ENCODE measurements around the gene IRAK1BP1. TPM values are rescaled to one million over a fixed set of nuclear protein-coding genes. Genes with fewer than 3 reads are reported as not detected.

IRAK1BP1 gene
- total and polyA plus RNA-seq, 2 donors (not counting 1 experiment from before 2014, with no cell fraction given) = 2.3 to 3.0 TPM

GRCh38 chr6:78864957-78865356, 2.4 kb upstream of the IRAK1BP1 start:
- H3K27me3 ChIP-seq (replicated peaks in 1 of 4; ENCODE audit: control extremely low read depth in 1 of 4, control insufficient read depth in 3 of 4, insufficient read depth in 4 of 4, low read length in 3 of 4) = no peaks in the 10 kb centered on the region
- H3K4me3 ChIP-seq (ENCODE audit: control extremely low read depth in 1 of 5, extremely low read depth in 1 of 5, insufficient read depth in 1 of 5, low read depth in 2 of 5, low read length in 4 of 5) = no peak overlapping the region
- DNase-seq = no peak
- no peaks in the 10 kb centered on the region for H4K20me1 ChIP-seq (ENCODE audit: control insufficient read depth, insufficient read depth, low read length, poor library complexity, severe bottlenecking)
- intact Hi-C loops (cut with micrococcal nuclease) = loop anchor here (5.0 to 10.0 kb wide), 3 partner anchors 670 to 1240 kb away; partner anchors contain the start of genes BCKDHB, LCA5 and TTK
- no peaks in the 10 kb centered on the region for H3K36me3 ChIP-seq (replicated peaks in 1 of 2; ENCODE audit: control extremely low read depth in 1 of 2, control insufficient read depth in 1 of 2, extremely low read depth in 1 of 2, insufficient read depth in 2 of 2, low read length in 1 of 2)
- TF ChIP-seq EZH2 (IDR thresholded peaks at IDR 0.05; ENCODE audit: borderline replicate concordance, insufficient read depth, low read depth, low read length, poor library complexity, severe bottlenecking) (no peak), CTCF (IDR thresholded peaks at IDR 0.05) (no peak)
- no peaks in the 10 kb centered on the region for H3K79me2 ChIP-seq (ENCODE audit: control insufficient read depth, insufficient read depth, low read length)
- ChIA-PET POLR2A (no interaction called here), CTCF (no interaction called here)
- peaks cover 9 to 13% of the 10 kb centered on the region in 2 donors for H3K4me1 ChIP-seq (ENCODE audit: control insufficient read depth in 2 of 2, insufficient read depth in 2 of 2, low read length in 2 of 2)
- WGBS (ENCODE audit: insufficient coverage) = 100% methylated on average over 2 of the region's 5 CpGs
- no peak overlapping the region for H3K27ac ChIP-seq (ENCODE audit: low read length in 2 of 2)
- peaks cover 23% of the 10 kb centered on the region for H3K4me1 Mint-ChIP-seq
- H2AFZ ChIP-seq (ENCODE audit: insufficient read depth, low read depth, low read length, poor library complexity, severe bottlenecking) = no peak overlapping the region
- no peak for ATAC-seq (ENCODE audit: low read depth)
- no peak overlapping the region for H3K4me2 ChIP-seq (replicated peaks; ENCODE audit: low read depth, low read length, poor library complexity, severe bottlenecking)
- no peak overlapping the region for H3K4me3 Mint-ChIP-seq
- H3K9me3 Mint-ChIP-seq (ENCODE audit: insufficient read depth) = no peaks in the 10 kb centered on the region
- H3K27me3 Mint-ChIP-seq = no peaks in the 10 kb centered on the region
- no peak overlapping the region for H3K27ac Mint-ChIP-seq
- no peaks in the 10 kb centered on the region for H3K9me3 ChIP-seq (ENCODE audit: control extremely low read depth in 1 of 3, control insufficient read depth in 2 of 3, insufficient read depth in 1 of 3, low read length in 2 of 3)
- H3K9ac ChIP-seq (ENCODE audit: low read length) = no peak overlapping the region

- no peaks in the 10 kb centered on the region for H3K36me3 ChIP-seq (replicated peaks in 1 of 2; ENCODE audit: control extremely low read depth in 1 of 2, control insufficient read depth in 1 of 2, extremely low read depth in 1 of 2, insufficient read depth in 2 of 2, low read length in 1 of 2)
- no peaks in the 10 kb centered on the region for H3K79me2 ChIP-seq (ENCODE audit: control insufficient read depth, insufficient read depth, low read length)
- H3K4me1 Mint-ChIP-seq = peaks cover 23% of the 10 kb centered on the region
- H3K27ac ChIP-seq (ENCODE audit: low read length in 2 of 2) = peak overlapping the region; percentile 69 to 91
- ATAC-seq (ENCODE audit: low read depth) (peak; percentile 31), DNase-seq (no peak)
- no peaks in the 10 kb centered on the region for H3K9me3 Mint-ChIP-seq (ENCODE audit: insufficient read depth)
- peak overlapping the region; percentile 94 for H3K9ac ChIP-seq (ENCODE audit: low read length)
- peak overlapping the region; percentile 98 for H3K4me3 Mint-ChIP-seq
- intact Hi-C loops (cut with micrococcal nuclease) = loop anchor here (1.0 to 10.0 kb wide), 5 partner anchors 211 to 1238 kb away; partner anchors contain the start of genes BCKDHB, LCA5, PHIP and TTK
- H4K20me1 ChIP-seq (ENCODE audit: control insufficient read depth, insufficient read depth, low read length, poor library complexity, severe bottlenecking) = no peaks in the 10 kb centered on the region
- POLR2A ChIA-PET = no interaction called here
- no peak for TF ChIP-seq EZH2 (IDR thresholded peaks at IDR 0.05; ENCODE audit: borderline replicate concordance, insufficient read depth, low read depth, low read length, poor library complexity, severe bottlenecking)
- TF ChIP-seq CTCF (IDR thresholded peaks at IDR 0.05) = no peak
- H3K4me1 ChIP-seq (ENCODE audit: control insufficient read depth in 2 of 2, insufficient read depth in 2 of 2, low read length in 2 of 2) = peaks cover 9 to 13% of the 10 kb centered on the region in 2 donors
- H3K27me3 ChIP-seq (replicated peaks in 1 of 4; ENCODE audit: control extremely low read depth in 1 of 4, control insufficient read depth in 3 of 4, insufficient read depth in 4 of 4, low read length in 3 of 4) = no peaks in the 10 kb centered on the region
- CTCF ChIA-PET = no interaction called here
- H3K4me3 ChIP-seq (ENCODE audit: control extremely low read depth in 1 of 5, extremely low read depth in 1 of 5, insufficient read depth in 1 of 5, low read depth in 2 of 5, low read length in 4 of 5) = peak overlapping the region; percentile 58 to 94 (median 92)
- H2AFZ ChIP-seq (ENCODE audit: insufficient read depth, low read depth, low read length, poor library complexity, severe bottlenecking) = peak overlapping the region; percentile 99
- H3K27ac Mint-ChIP-seq = peak overlapping the region; percentile 97
- H3K4me2 ChIP-seq (replicated peaks; ENCODE audit: low read depth, low read length, poor library complexity, severe bottlenecking) = peak overlapping the region; percentile 82
- no peaks in the 10 kb centered on the region for H3K27me3 Mint-ChIP-seq
- H3K9me3 ChIP-seq (ENCODE audit: control extremely low read depth in 1 of 3, control insufficient read depth in 2 of 3, insufficient read depth in 1 of 3, low read length in 2 of 3) = no peaks in the 10 kb centered on the region
- WGBS (ENCODE audit: insufficient coverage) = 2% methylated on average over 13 of the region's 13 CpGs
Measured at GRCh38 chr6:78867020-78867369, 356 bp upstream of the IRAK1BP1 start.
